ENCODE data around the gene KLHL34. TPM values are rescaled to one million over a fixed set of nuclear protein-coding genes. Genes with fewer than 3 reads are reported as not detected.

Gene KLHL34
- polyA plus RNA-seq, 3 donors from 2014 or later, result not detected

DNA sequence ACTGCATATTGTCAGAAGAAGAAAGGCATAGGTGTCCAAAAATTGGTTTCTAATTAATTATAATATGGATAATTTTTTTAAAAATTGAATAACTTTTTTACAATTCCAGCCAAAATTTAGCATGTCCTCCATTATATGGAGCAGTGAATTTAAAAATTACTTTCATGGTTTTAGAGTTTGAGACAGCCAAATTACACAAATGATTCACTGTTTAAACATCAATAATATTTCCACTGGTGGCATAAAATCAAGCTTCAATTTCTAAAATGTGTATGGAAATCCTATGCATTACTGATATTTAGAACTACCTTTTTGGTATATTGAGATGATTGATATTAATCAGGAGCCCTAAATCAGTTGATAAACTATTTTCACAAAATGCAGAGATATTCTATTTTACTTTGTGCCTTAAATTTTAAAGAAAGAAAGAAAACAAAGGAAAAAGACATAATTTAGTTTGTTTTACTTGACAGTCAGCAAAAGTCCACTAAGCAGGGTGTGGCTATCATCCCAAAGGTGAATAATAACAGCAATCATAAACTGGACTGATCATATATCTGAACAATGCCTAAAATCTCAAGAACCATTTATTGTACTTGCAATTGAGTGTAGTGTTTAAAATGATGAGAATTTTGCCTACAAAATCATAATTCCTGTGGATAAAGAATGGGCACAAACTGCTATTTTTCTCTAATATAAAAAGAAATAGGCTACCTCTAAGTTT is 34.2 kb downstream of the KLHL34 start:
- Mint-ChIP-seq H3K9me3 (peaks cover 0 to 3% (median 0%) of the 10 kb centered on the region in 6 donors), H3K4me3 (no peak overlapping the region), H3K4me1 (no peaks in the 10 kb centered on the region), H3K36me3 (no peaks in the 10 kb centered on the region), H3K27ac (no peak overlapping the region), H3K27me3 (ENCODE audit: low read depth in 3 of 3) (peaks cover 0 to 6% (median 4%) of the 10 kb centered on the region in 3 donors)
- no peak for DNase-seq

GRCh38 chrX:21620234-21620633 is 37.9 kb downstream of the KLHL34 start:
- Mint-ChIP-seq H3K9me3 (no peaks in the 10 kb centered on the region), H3K4me1 (no peaks in the 10 kb centered on the region), H3K36me3 (no peaks in the 10 kb centered on the region), H3K27ac (no peak overlapping the region), H3K27me3 (ENCODE audit: low read depth in 3 of 3) (peaks cover 0 to 5% (median 0%) of the 10 kb centered on the region in 3 donors), H3K4me3 (no peak overlapping the region)
- DNase-seq, result no peak

DNA sequence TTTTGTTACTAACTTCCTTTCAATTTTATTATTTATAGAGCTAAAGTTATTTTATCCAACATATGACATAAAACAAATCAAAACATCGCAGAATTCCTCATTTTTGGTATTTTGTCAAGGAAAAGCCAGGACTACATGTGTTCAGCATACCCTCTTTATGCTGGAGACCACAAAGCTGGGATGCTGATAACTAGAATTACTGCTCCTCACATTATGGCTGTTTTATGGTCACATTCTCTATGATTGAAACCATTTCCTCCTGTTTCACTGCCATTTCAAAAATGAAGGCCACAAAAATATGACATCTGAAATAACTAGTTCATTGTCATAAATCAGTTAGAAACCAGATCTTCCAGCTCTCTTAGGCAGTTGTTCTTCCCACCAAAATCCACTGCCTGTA is 41.7 kb downstream of the KLHL34 start:
- Mint-ChIP-seq H3K27me3 (ENCODE audit: low read depth in 3 of 3) (peaks cover 0 to 3% (median 0%) of the 10 kb centered on the region in 3 donors), H3K27ac (no peak overlapping the region), H3K36me3 (no peaks in the 10 kb centered on the region), H3K4me3 (no peak overlapping the region), H3K4me1 (no peaks in the 10 kb centered on the region), H3K9me3 (no peaks in the 10 kb centered on the region)
- DNase-seq, result no peak

GRCh38 chrX:21612154-21612553 is 46.0 kb downstream of the KLHL34 start:
- H3K4me3 Mint-ChIP-seq, result no peak overlapping the region
- no peaks in the 10 kb centered on the region for H3K27me3 Mint-ChIP-seq (ENCODE audit: low read depth in 3 of 3)
- no peaks in the 10 kb centered on the region for H3K36me3 Mint-ChIP-seq
- H3K9me3 Mint-ChIP-seq, result no peaks in the 10 kb centered on the region
- no peak overlapping the region for H3K27ac Mint-ChIP-seq
- H3K4me1 Mint-ChIP-seq, result no peaks in the 10 kb centered on the region
- no peak for DNase-seq

- H3K27me3 Mint-ChIP-seq (ENCODE audit: low read depth in 3 of 3), result no peaks in the 10 kb centered on the region
- no peak overlapping the region for H3K4me3 Mint-ChIP-seq
- no peaks in the 10 kb centered on the region for H3K9me3 Mint-ChIP-seq
Observed at GRCh38 chrX:21610168-21610567, 48.0 kb downstream of the KLHL34 start.

GRCh38 chrX:21606002-21606401 is 52.1 kb downstream of the KLHL34 start:
- peaks cover 0 to 5% (median 0%) of the 10 kb centered on the region in 3 donors for H3K27me3 Mint-ChIP-seq (ENCODE audit: low read depth in 3 of 3)
- H3K4me1 Mint-ChIP-seq, result no peaks in the 10 kb centered on the region
- H3K36me3 Mint-ChIP-seq, result no peaks in the 10 kb centered on the region
- no peak for DNase-seq
- H3K9me3 Mint-ChIP-seq, result no peaks in the 10 kb centered on the region
- H3K27ac Mint-ChIP-seq, result no peak overlapping the region
- no peak overlapping the region for H3K4me3 Mint-ChIP-seq

More at GRCh38 chrX:21610168-21610567, 48.0 kb downstream of the KLHL34 start:
- no peak overlapping the region for H3K27ac Mint-ChIP-seq
- no peaks in the 10 kb centered on the region for H3K4me1 Mint-ChIP-seq
- H3K36me3 Mint-ChIP-seq, result no peaks in the 10 kb centered on the region
- DNase-seq, result no peak

Other genes with a start within 250 kb of the KLHL34 start
- gene SMPX, start 99.8 kb upstream of the KLHL34 start, polyA plus RNA-seq, result not detected
- 1 to 10 TPM; 4.4 to 6.9 (median 5.1) TPM for gene MBTPS2, start 181.3 kb upstream of the KLHL34 start, polyA plus RNA-seq
- gene YY2, start 197.7 kb upstream of the KLHL34 start, polyA plus RNA-seq, result under 1 TPM; 0.21 to 0.69 (median 0.48) TPM